HUES6 (cell line): ENCODE measurements around the gene LRRC17.
"Not testable (repeated sequence)": the region's sequence is repeated elsewhere in the genome, so short reads cannot be mapped to it uniquely, and the experiment has no call there.

ENCODE experiments used
- H3K27ac ChIP-seq: 2 replicates; pipeline ENCODE4 v1.7.0; 2013; ENCODE audit warnings: low read depth, mild to moderate bottlenecking, low read length, inconsistent platforms
- H3K27me3 ChIP-seq: 2 replicates; pipeline ENCODE4 v1.6.1; 2013; ENCODE audit warnings: low read length; ENCODE audit not compliant: control insufficient read depth, insufficient read depth
- H3K36me3 ChIP-seq: 2 replicates; pipeline ENCODE4 v1.6.1; 2013; ENCODE audit warnings: low read length; ENCODE audit not compliant: control insufficient read depth, insufficient read depth
- H3K4me1 ChIP-seq: 2 replicates; pipeline ENCODE4 v1.6.1; 2013; ENCODE audit warnings: low read length; ENCODE audit not compliant: control insufficient read depth, insufficient read depth
- H3K4me3 ChIP-seq: 2 replicates; pipeline ENCODE4 v1.5.1; 2013; ENCODE audit warnings: low read depth, low read length
- H3K9ac ChIP-seq: one replicate; pipeline ENCODE4 v1.6.1; 2013; ENCODE audit warnings: mild to moderate bottlenecking, low read length
- H3K9me3 ChIP-seq: 2 replicates; pipeline ENCODE4 v1.6.1; 2013; ENCODE audit warnings: low read depth, low read length; ENCODE audit not compliant: control insufficient read depth, insufficient read depth

LRRC17 gene

GRCh38 chr7:102897856-102898531 lies 14.8 kb upstream of the LRRC17 start:
- Histone ChIP-seq H3K36me3 (no peaks in the 10 kb centered on the region), H3K4me3 (no peak overlapping the region), H3K9me3 (no peaks in the 10 kb centered on the region), H3K27me3 (no peaks in the 10 kb centered on the region), H3K4me1 (peaks cover 2% of the 10 kb centered on the region; the same call in 1 of the 2 replicates), H3K9ac (no peak overlapping the region), H3K27ac (no peak overlapping the region)

GRCh38 chr7:102898532-102898859 lies 14.3 kb upstream of the LRRC17 start:
- Histone ChIP-seq H3K9ac (no peak overlapping the region), H3K27ac (no peak overlapping the region), H3K27me3 (no peaks in the 10 kb centered on the region), H3K9me3 (no peaks in the 10 kb centered on the region), H3K36me3 (no peaks in the 10 kb centered on the region), H3K4me3 (no peak overlapping the region), H3K4me1 (peaks cover 2% of the 10 kb centered on the region; the same call in 1 of the 2 replicates)

GRCh38 chr7:102902052-102902451 lies 10.7 kb upstream of the LRRC17 start:
- not testable (repeated sequence) for H3K36me3 ChIP-seq, H3K4me3 ChIP-seq

GRCh38 chr7:102903576-102903975 lies 9.2 kb upstream of the LRRC17 start:
- H3K9ac ChIP-seq, H3K27me3 ChIP-seq, H3K27ac ChIP-seq, H3K4me3 ChIP-seq, H3K36me3 ChIP-seq, H3K4me1 ChIP-seq, H3K9me3 ChIP-seq: not testable (repeated sequence)

More at GRCh38 chr7:102902052-102902451, 10.7 kb upstream of the LRRC17 start:
- not testable (repeated sequence) for H3K9ac ChIP-seq, H3K27ac ChIP-seq, H3K4me1 ChIP-seq, H3K9me3 ChIP-seq, H3K27me3 ChIP-seq

GRCh38 chr7:102908676-102909075 lies 4.1 kb upstream of the LRRC17 start:
- Histone ChIP-seq H3K27ac (no peak overlapping the region), H3K9ac (no peak overlapping the region), H3K4me3 (no peak overlapping the region), H3K36me3 (no peaks in the 10 kb centered on the region; the same call in 1 of the 2 replicates), H3K9me3 (no peaks in the 10 kb centered on the region), H3K4me1 (peaks cover 5% of the 10 kb centered on the region; the same call in 1 of the 2 replicates), H3K27me3 (no peaks in the 10 kb centered on the region)

GRCh38 chr7:102913826-102914225 lies 1.0 kb downstream of the LRRC17 start:
- H3K4me3 ChIP-seq: no peak overlapping the region
- no peak overlapping the region for H3K9ac ChIP-seq
- H3K9me3 ChIP-seq: no peaks in the 10 kb centered on the region
- no peaks in the 10 kb centered on the region for H3K27me3 ChIP-seq
- H3K36me3 ChIP-seq: no peaks in the 10 kb centered on the region; the same call in 1 of the 2 replicates
- H3K27ac ChIP-seq: no peak overlapping the region
- H3K4me1 ChIP-seq: peaks cover 21% of the 10 kb centered on the region

- no peaks in the 10 kb centered on the region; the same call in 1 of the 2 replicates for H3K36me3 ChIP-seq
- no peak overlapping the region for H3K9ac ChIP-seq
- no peaks in the 10 kb centered on the region for H3K9me3 ChIP-seq
- peaks cover 21% of the 10 kb centered on the region for H3K4me1 ChIP-seq
- no peaks in the 10 kb centered on the region for H3K27me3 ChIP-seq
- H3K4me3 ChIP-seq: no peak overlapping the region
- no peak overlapping the region for H3K27ac ChIP-seq
Observed at GRCh38 chr7:102914585-102914984, 1.8 kb downstream of the LRRC17 start.

- Histone ChIP-seq H3K9ac (no peak overlapping the region), H3K4me1 (peaks cover 21% of the 10 kb centered on the region), H3K27me3 (no peaks in the 10 kb centered on the region), H3K36me3 (no peaks in the 10 kb centered on the region), H3K9me3 (no peaks in the 10 kb centered on the region), H3K27ac (no peak overlapping the region), H3K4me3 (no peak overlapping the region)
Observed at GRCh38 chr7:102916426-102916825, 3.6 kb downstream of the LRRC17 start.

GRCh38 chr7:102916881-102917280 lies 4.1 kb downstream of the LRRC17 start:
- H3K27ac ChIP-seq: no peak overlapping the region
- H3K36me3 ChIP-seq: no peaks in the 10 kb centered on the region
- H3K27me3 ChIP-seq: no peaks in the 10 kb centered on the region
- H3K4me1 ChIP-seq: peaks cover 21% of the 10 kb centered on the region
- no peak overlapping the region for H3K4me3 ChIP-seq
- H3K9ac ChIP-seq: no peak overlapping the region
- no peaks in the 10 kb centered on the region for H3K9me3 ChIP-seq

- no peaks in the 10 kb centered on the region for H3K36me3 ChIP-seq
- no peak overlapping the region for H3K27ac ChIP-seq
- H3K9me3 ChIP-seq: no peaks in the 10 kb centered on the region
- H3K9ac ChIP-seq: no peak overlapping the region
- no peak overlapping the region for H3K4me3 ChIP-seq
- H3K27me3 ChIP-seq: no peaks in the 10 kb centered on the region
- peaks cover 20% of the 10 kb centered on the region for H3K4me1 ChIP-seq
Observed at GRCh38 chr7:102917436-102918353, 4.9 kb downstream of the LRRC17 start.

- Histone ChIP-seq H3K36me3 (no peaks in the 10 kb centered on the region), H3K27ac (no peak overlapping the region), H3K9ac (no peak overlapping the region), H3K27me3 (no peaks in the 10 kb centered on the region), H3K4me1 (peaks cover 16% of the 10 kb centered on the region), H3K4me3 (no peak overlapping the region), H3K9me3 (no peaks in the 10 kb centered on the region)
Observed at GRCh38 chr7:102918845-102919244, 6.0 kb downstream of the LRRC17 start.
